ENCODE results near the gene RORC.
"Not testable (repeated sequence)": the region's sequence is repeated elsewhere in the genome, so short reads cannot be mapped to it uniquely, and the experiment has no call there.

RORC gene

GRCh38 chr1:151780736-151781135 lies 50.9 kb downstream of the RORC start:
- not testable (repeated sequence) for H3K9ac ChIP-seq (ENCODE audit: low read depth in 1 of 2, low read length in 2 of 2); H3K4me3 ChIP-seq (ENCODE audit: low read depth in 1 of 2, low read length in 2 of 2); H3K27me3 ChIP-seq (ENCODE audit: control insufficient read depth in 1 of 2, insufficient read depth in 2 of 2, low read length in 2 of 2); H3K9me3 ChIP-seq (ENCODE audit: control insufficient read depth in 1 of 2, low read length in 2 of 2); H3K27ac ChIP-seq (ENCODE audit: low read depth, low read length); H3K4me1 ChIP-seq (ENCODE audit: control insufficient read depth in 1 of 2, insufficient read depth in 2 of 2, low read length in 2 of 2)
- H3K36me3 ChIP-seq (ENCODE audit: control insufficient read depth in 1 of 2, insufficient read depth in 2 of 2, low read length in 2 of 2), result peaks cover 4 to 16% of the 10 kb centered on the region in 2 donors

GRCh38 chr1:151779852-151780251 lies 51.8 kb downstream of the RORC start:
- no peaks in the 10 kb centered on the region for H3K27me3 ChIP-seq (ENCODE audit: control insufficient read depth in 1 of 2, insufficient read depth in 2 of 2, low read length in 2 of 2)
- H3K9ac ChIP-seq (ENCODE audit: low read depth in 1 of 2, low read length in 2 of 2), result no peak overlapping the region
- no peaks in the 10 kb centered on the region for H3K9me3 ChIP-seq (ENCODE audit: control insufficient read depth in 1 of 2, low read length in 2 of 2)
- no peak overlapping the region for H3K4me3 ChIP-seq (ENCODE audit: low read depth in 1 of 2, low read length in 2 of 2)
- H3K36me3 ChIP-seq (ENCODE audit: control insufficient read depth in 1 of 2, insufficient read depth in 2 of 2, low read length in 2 of 2), result peaks cover 4 to 24% of the 10 kb centered on the region in 2 donors
- H3K4me1 ChIP-seq (ENCODE audit: control insufficient read depth in 1 of 2, insufficient read depth in 2 of 2, low read length in 2 of 2), result no peaks in the 10 kb centered on the region
- no peak overlapping the region for H3K27ac ChIP-seq (ENCODE audit: low read depth, low read length)

GRCh38 chr1:151777317-151777716 lies 54.3 kb downstream of the RORC start:
- Histone ChIP-seq H3K4me1 (ENCODE audit: control insufficient read depth in 1 of 2, insufficient read depth in 2 of 2, low read length in 2 of 2) (no peaks in the 10 kb centered on the region), H3K9me3 (ENCODE audit: control insufficient read depth in 1 of 2, low read length in 2 of 2) (no peaks in the 10 kb centered on the region), H3K27ac (ENCODE audit: low read depth, low read length) (no peak overlapping the region), H3K9ac (ENCODE audit: low read depth in 1 of 2, low read length in 2 of 2) (no peak overlapping the region), H3K4me3 (ENCODE audit: low read depth in 1 of 2, low read length in 2 of 2) (no peak overlapping the region), H3K36me3 (ENCODE audit: control insufficient read depth in 1 of 2, insufficient read depth in 2 of 2, low read length in 2 of 2) (peaks cover 4 to 37% of the 10 kb centered on the region in 2 donors), H3K27me3 (ENCODE audit: control insufficient read depth in 1 of 2, insufficient read depth in 2 of 2, low read length in 2 of 2) (no peaks in the 10 kb centered on the region)

GRCh38 chr1:151776665-151777062 lies 54.9 kb downstream of the RORC start:
- no peaks in the 10 kb centered on the region for H3K27me3 ChIP-seq (ENCODE audit: control insufficient read depth in 1 of 2, insufficient read depth in 2 of 2, low read length in 2 of 2)
- no peak overlapping the region for H3K9ac ChIP-seq (ENCODE audit: low read depth in 1 of 2, low read length in 2 of 2)
- no peaks in the 10 kb centered on the region for H3K4me1 ChIP-seq (ENCODE audit: control insufficient read depth in 1 of 2, insufficient read depth in 2 of 2, low read length in 2 of 2)
- peaks cover 4 to 37% of the 10 kb centered on the region in 2 donors for H3K36me3 ChIP-seq (ENCODE audit: control insufficient read depth in 1 of 2, insufficient read depth in 2 of 2, low read length in 2 of 2)
- H3K4me3 ChIP-seq (ENCODE audit: low read depth in 1 of 2, low read length in 2 of 2), result no peak overlapping the region
- H3K9me3 ChIP-seq (ENCODE audit: control insufficient read depth in 1 of 2, low read length in 2 of 2), result no peaks in the 10 kb centered on the region
- H3K27ac ChIP-seq (ENCODE audit: low read depth, low read length), result no peak overlapping the region

GRCh38 chr1:151775894-151776664 lies 55.5 kb downstream of the RORC start:
- Histone ChIP-seq H3K36me3 (ENCODE audit: control insufficient read depth in 1 of 2, insufficient read depth in 2 of 2, low read length in 2 of 2) (peaks cover 4 to 37% of the 10 kb centered on the region in 2 donors), H3K27me3 (ENCODE audit: control insufficient read depth in 1 of 2, insufficient read depth in 2 of 2, low read length in 2 of 2) (no peaks in the 10 kb centered on the region)

GRCh38 chr1:151774256-151774922 lies 57.2 kb downstream of the RORC start:
- H3K9me3 ChIP-seq (ENCODE audit: control insufficient read depth in 1 of 2, low read length in 2 of 2), result no peaks in the 10 kb centered on the region
- H3K27me3 ChIP-seq (ENCODE audit: control insufficient read depth in 1 of 2, insufficient read depth in 2 of 2, low read length in 2 of 2), result no peaks in the 10 kb centered on the region
- H3K27ac ChIP-seq (ENCODE audit: low read depth, low read length), result no peak overlapping the region
- H3K4me3 ChIP-seq (ENCODE audit: low read depth in 1 of 2, low read length in 2 of 2), result no peak overlapping the region
- peaks cover 4 to 33% of the 10 kb centered on the region in 2 donors for H3K36me3 ChIP-seq (ENCODE audit: control insufficient read depth in 1 of 2, insufficient read depth in 2 of 2, low read length in 2 of 2)
- no peaks in the 10 kb centered on the region for H3K4me1 ChIP-seq (ENCODE audit: control insufficient read depth in 1 of 2, insufficient read depth in 2 of 2, low read length in 2 of 2)
- H3K9ac ChIP-seq (ENCODE audit: low read depth in 1 of 2, low read length in 2 of 2), result no peak overlapping the region

More at GRCh38 chr1:151775894-151776664, 55.5 kb downstream of the RORC start:
- Histone ChIP-seq H3K27ac (ENCODE audit: low read depth, low read length) (no peak overlapping the region), H3K4me1 (ENCODE audit: control insufficient read depth in 1 of 2, insufficient read depth in 2 of 2, low read length in 2 of 2) (no peaks in the 10 kb centered on the region), H3K9ac (ENCODE audit: low read depth in 1 of 2, low read length in 2 of 2) (no peak overlapping the region), H3K9me3 (ENCODE audit: control insufficient read depth in 1 of 2, low read length in 2 of 2) (no peaks in the 10 kb centered on the region), H3K4me3 (ENCODE audit: low read depth in 1 of 2, low read length in 2 of 2) (no peak overlapping the region)

GRCh38 chr1:151773702-151774101 lies 57.9 kb downstream of the RORC start:
- H3K36me3 ChIP-seq (ENCODE audit: control insufficient read depth in 1 of 2, insufficient read depth in 2 of 2, low read length in 2 of 2), result peaks cover 4 to 30% of the 10 kb centered on the region in 2 donors
- no peaks in the 10 kb centered on the region for H3K27me3 ChIP-seq (ENCODE audit: control insufficient read depth in 1 of 2, insufficient read depth in 2 of 2, low read length in 2 of 2)
- H3K4me1 ChIP-seq (ENCODE audit: control insufficient read depth in 1 of 2, insufficient read depth in 2 of 2, low read length in 2 of 2), result no peaks in the 10 kb centered on the region
- H3K4me3 ChIP-seq (ENCODE audit: low read depth in 1 of 2, low read length in 2 of 2), result no peak overlapping the region
- H3K9ac ChIP-seq (ENCODE audit: low read depth in 1 of 2, low read length in 2 of 2), result no peak overlapping the region
- no peak overlapping the region for H3K27ac ChIP-seq (ENCODE audit: low read depth, low read length)
- H3K9me3 ChIP-seq (ENCODE audit: control insufficient read depth in 1 of 2, low read length in 2 of 2), result no peaks in the 10 kb centered on the region

GRCh38 chr1:151769270-151769669 lies 62.3 kb downstream of the RORC start:
- H3K4me3 ChIP-seq (ENCODE audit: low read depth in 1 of 2, low read length in 2 of 2); H3K27me3 ChIP-seq (ENCODE audit: control insufficient read depth in 1 of 2, insufficient read depth in 2 of 2, low read length in 2 of 2); H3K9ac ChIP-seq (ENCODE audit: low read depth in 1 of 2, low read length in 2 of 2); H3K36me3 ChIP-seq (ENCODE audit: control insufficient read depth in 1 of 2, insufficient read depth in 2 of 2, low read length in 2 of 2); H3K27ac ChIP-seq (ENCODE audit: low read depth, low read length); H3K9me3 ChIP-seq (ENCODE audit: control insufficient read depth in 1 of 2, low read length in 2 of 2); H3K4me1 ChIP-seq (ENCODE audit: control insufficient read depth in 1 of 2, insufficient read depth in 2 of 2, low read length in 2 of 2): not testable (repeated sequence)

GRCh38 chr1:151768351-151769066 lies 63.1 kb downstream of the RORC start:
- not testable (repeated sequence) for H3K27me3 ChIP-seq (ENCODE audit: control insufficient read depth in 1 of 2, insufficient read depth in 2 of 2, low read length in 2 of 2); H3K9ac ChIP-seq (ENCODE audit: low read depth in 1 of 2, low read length in 2 of 2); H3K36me3 ChIP-seq (ENCODE audit: control insufficient read depth in 1 of 2, insufficient read depth in 2 of 2, low read length in 2 of 2); H3K27ac ChIP-seq (ENCODE audit: low read depth, low read length); H3K4me1 ChIP-seq (ENCODE audit: control insufficient read depth in 1 of 2, insufficient read depth in 2 of 2, low read length in 2 of 2); H3K4me3 ChIP-seq (ENCODE audit: low read depth in 1 of 2, low read length in 2 of 2); H3K9me3 ChIP-seq (ENCODE audit: control insufficient read depth in 1 of 2, low read length in 2 of 2)

- Histone ChIP-seq H3K27ac (ENCODE audit: low read depth, low read length) (no peak overlapping the region), H3K9me3 (ENCODE audit: control insufficient read depth in 1 of 2, low read length in 2 of 2) (no peaks in the 10 kb centered on the region), H3K4me3 (ENCODE audit: low read depth in 1 of 2, low read length in 2 of 2) (peak overlapping the region; percentile 81 to 90), H3K9ac (ENCODE audit: low read depth in 1 of 2, low read length in 2 of 2) (peak overlapping the region; percentile 77 to 85), H3K4me1 (ENCODE audit: control insufficient read depth in 1 of 2, insufficient read depth in 2 of 2, low read length in 2 of 2) (peaks cover 10 to 12% of the 10 kb centered on the region in 2 donors), H3K27me3 (ENCODE audit: control insufficient read depth in 1 of 2, insufficient read depth in 2 of 2, low read length in 2 of 2) (no peaks in the 10 kb centered on the region), H3K36me3 (ENCODE audit: control insufficient read depth in 1 of 2, insufficient read depth in 2 of 2, low read length in 2 of 2) (peaks cover 14 to 23% of the 10 kb centered on the region in 2 donors)
Observed at GRCh38 chr1:151763990-151764389, 67.6 kb downstream of the RORC start.

Data from duodenal mucosa (tissue), 2 donors.